Body of pancreas (tissue), 4 donors: ENCODE measurements around the gene PIP5KL1. TPM values are rescaled to one million over a fixed set of nuclear protein-coding genes. Genes with fewer than 3 reads are reported as not detected.

ENCODE experiments used
- ATAC-seq: fragments of 150-250 bp; one replicate; pipeline ENCODE4 v1.9.1; 2016
- DNase-seq, 4 donors: peaks; one replicate each; pipeline ENCODE4 v3.0.0-alpha.2; 2019
- H3K27ac ChIP-seq, 4 donors: fragments of 200-600 bp; sonication (generic); 1 replicate in 3 of 4; 2 replicates in 1 of 4; pipeline versions ENCODE4 v1.5.1 to v1.6.1; 2016 to 2019; ENCODE audit warnings: mild to moderate bottlenecking in 1 of 4, mixed read lengths in 1 of 4, moderate library complexity in 1 of 4
- H3K27me3 ChIP-seq, 2 donors: fragments of 200-600 bp; sonication (generic); one replicate each; pipeline ENCODE4 v1.6.0; 2016; ENCODE audit warnings: mild to moderate bottlenecking in 1 of 2
- H3K36me3 ChIP-seq, 2 donors: fragments of 200-600 bp; sonication (generic); replicated peaks in 1 of 2; 2 replicates each; pipeline ENCODE4 v1.5.1; 2016; ENCODE audit warnings: low read depth in 2 of 2; ENCODE audit not compliant: insufficient read depth in 1 of 2
- H3K4me1 ChIP-seq: fragments of 200-600 bp; sonication (generic); one replicate; pipeline ENCODE4 v1.6.0; 2016
- H3K4me3 ChIP-seq, 2 donors: fragments of 200-600 bp; sonication (generic); 1 replicate in 1 of 2; 2 replicates in 1 of 2; pipeline ENCODE4 v1.5.1; 2016 to 2019
- H3K9me3 ChIP-seq, 3 donors: fragments of 200-600 bp; sonication (generic); 1 replicate in 2 of 3; 2 replicates in 1 of 3; pipeline ENCODE4 v1.5.1; 2016
- CTCF ChIP-seq, 7 experiments: fragments of 450-650 bp in 4 of 7; fragments of 200-600 bp in 3 of 7; sonication (generic) in 3 of 7; IDR thresholded peaks; one replicate each; pipeline ENCODE4 v1.5.1; 2016 to 2019; ENCODE audit warnings: antibody characterized with exemption in 7 of 7
- POLR2A ChIP-seq, 3 donors: fragments of 450-650 bp; IDR thresholded peaks; one replicate each; pipeline ENCODE4 v1.6.1; 2016; ENCODE audit warnings: antibody characterized with exemption in 3 of 3, mild to moderate bottlenecking in 2 of 3
- WGBS, 2 donors: methylation state at CpG; one replicate each; pipeline ENCODE4 v1.1.5; 2017; 5-methylcytosine and 5-hydroxymethylcytosine counted together
- intact Hi-C: fragments of 100-400 bp; cut with DNase I; formaldehyde crosslinking; loops from one replicate; pipeline ENCODE4 v1.15.1; 2023
- total RNA-seq, 2 donors: library from RNA; depleted of rRNA; stranded (reverse); fragments of >200 nt; gene quantifications; one replicate each; pipeline ENCODE4 v1.1.0, GENCODE V29; 2016

The PIP5KL1 gene
- total RNA-seq, 2 donors from 2014 or later, result 1.3 to 2.6 TPM

DNA sequence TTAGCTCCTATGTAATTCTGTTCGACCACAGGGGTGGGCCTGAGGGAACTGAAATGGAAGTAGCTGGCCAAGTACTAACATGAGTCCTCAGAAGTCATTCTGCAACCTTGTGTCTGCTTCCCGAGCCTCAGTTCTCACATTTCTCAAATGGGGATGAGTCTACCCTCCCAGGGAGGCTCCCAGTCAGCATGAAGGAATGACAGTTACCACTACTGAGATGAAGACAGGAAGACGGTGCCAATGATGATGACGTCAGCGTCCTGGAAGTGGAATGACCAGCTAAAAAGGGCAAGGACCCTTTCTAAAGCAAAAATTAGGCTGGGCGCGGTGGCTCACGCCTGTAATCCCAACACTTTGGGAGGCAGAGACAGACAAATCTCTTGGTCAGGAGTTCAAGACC lies 6.8 kb downstream of the PIP5KL1 start:
- no peaks in the 10 kb centered on the region for H3K27me3 ChIP-seq
- no peak overlapping the region for H3K4me3 ChIP-seq
- DNase-seq, result no peak
- TF ChIP-seq POLR2A (IDR thresholded peaks at IDR 0.05) (no peak), CTCF (IDR thresholded peaks at IDR 0.05) (no peak)
- ATAC-seq, result no peak
- no peaks in the 10 kb centered on the region for H3K9me3 ChIP-seq
- intact Hi-C loops, result loop anchor here (5.0 kb wide), 2 partner anchors 191 to 331 kb away; no protein-coding TSS in a partner anchor
- no peak overlapping the region for H3K27ac ChIP-seq
- H3K4me1 ChIP-seq, result peaks cover 41% of the 10 kb centered on the region
- WGBS, 2 donors, result 84% methylated on average over 8 of the region's 8 CpGs
- no peaks in the 10 kb centered on the region for H3K36me3 ChIP-seq

- H3K4me1 ChIP-seq, result peaks cover 44% of the 10 kb centered on the region
- TF ChIP-seq CTCF (IDR thresholded peaks at IDR 0.05) (no peak), POLR2A (IDR thresholded peaks at IDR 0.05) (no peak)
- H3K9me3 ChIP-seq, result no peaks in the 10 kb centered on the region
- DNase-seq (no peak), ATAC-seq (no peak)
- WGBS, 2 donors, result 60 to 70% methylated on average over 4 to 6 of the region's 6 CpGs
- H3K36me3 ChIP-seq, result no peaks in the 10 kb centered on the region
- no peaks in the 10 kb centered on the region for H3K27me3 ChIP-seq
- intact Hi-C loops, result loop anchor here (5.0 kb wide), 2 partner anchors 191 to 331 kb away; no protein-coding TSS in a partner anchor
- H3K4me3 ChIP-seq, result no peak overlapping the region
- H3K27ac ChIP-seq, result no peak overlapping the region
Measured at GRCh38 chr9:127923046-127923445, 7.5 kb downstream of the PIP5KL1 start.

DNA sequence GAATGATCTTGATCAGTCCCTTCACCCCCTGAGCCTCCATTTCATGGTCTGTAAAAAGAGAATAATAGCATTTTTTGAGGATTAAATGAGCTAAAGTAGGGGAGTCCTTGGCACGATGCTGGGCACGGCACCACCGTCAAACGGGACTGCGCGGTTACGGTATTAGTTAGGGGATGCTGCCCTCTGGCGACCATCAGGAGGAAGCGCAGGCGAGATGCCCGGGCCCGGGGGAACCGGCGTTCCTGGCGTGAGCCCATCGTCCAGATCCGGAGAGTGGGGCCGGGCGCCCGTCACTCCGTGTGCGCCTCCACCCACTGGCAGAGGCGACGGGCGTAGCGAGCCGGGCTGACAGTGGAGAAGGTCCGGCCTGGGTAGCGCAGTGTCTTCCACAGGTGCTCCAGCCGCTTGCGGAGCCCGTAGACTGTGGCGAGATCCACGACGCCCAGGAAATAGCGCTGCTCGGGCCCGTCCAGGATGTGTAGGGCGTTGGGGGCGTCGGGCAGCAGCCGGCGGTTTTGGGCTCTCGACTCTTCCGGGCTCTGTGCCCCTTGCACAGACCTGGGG lies 8.9 kb downstream of the PIP5KL1 start:
- DNase-seq (peak; percentile 66 to 79 (median 76)), ATAC-seq (peak; percentile 27)
- H3K9me3 ChIP-seq, result no peaks in the 10 kb centered on the region
- H3K4me3 ChIP-seq, result no peak overlapping the region
- H3K27me3 ChIP-seq, result no peaks in the 10 kb centered on the region
- peaks cover 41% of the 10 kb centered on the region for H3K4me1 ChIP-seq
- H3K36me3 ChIP-seq, result no peaks in the 10 kb centered on the region
- no peak overlapping the region for H3K27ac ChIP-seq
- no peak for TF ChIP-seq POLR2A (IDR thresholded peaks at IDR 0.05)
- TF ChIP-seq CTCF (IDR thresholded peaks at IDR 0.05), result peak; percentile 93 to 96 (median 94)
- 10 to 12% methylated on average over 21 to 45 of the region's 45 CpGs for WGBS, 2 donors
- intact Hi-C loops, result loop anchor here (5.0 kb wide), 2 partner anchors 189 to 329 kb away; no protein-coding TSS in a partner anchor

- intact Hi-C loops, result loop anchor here (5.0 kb wide), 2 partner anchors 188 to 328 kb away; no protein-coding TSS in a partner anchor
- Histone ChIP-seq H3K4me1 (peaks cover 49% of the 10 kb centered on the region), H3K9me3 (no peaks in the 10 kb centered on the region), H3K4me3 (no peak overlapping the region), H3K36me3 (no peaks in the 10 kb centered on the region), H3K27me3 (no peaks in the 10 kb centered on the region), H3K27ac (no peak overlapping the region)
- 73 to 74% methylated on average over 7 of the region's 7 CpGs for WGBS, 2 donors
- no peak for ATAC-seq
- DNase-seq, result no peak
- TF ChIP-seq POLR2A (IDR thresholded peaks at IDR 0.05), result no peak
- no peak for TF ChIP-seq CTCF (IDR thresholded peaks at IDR 0.05)
Measured at GRCh38 chr9:127920794-127921193, 9.8 kb downstream of the PIP5KL1 start.
